Ureter (tissue), 1 donor: ENCODE results near the gene REG3A. TPM values are rescaled to one million over a fixed set of nuclear protein-coding genes. Genes with fewer than 3 reads are reported as not detected.

Experiments used
- DNase-seq: peaks from one replicate; pipeline ENCODE4 v3.0.0-alpha.2; 2020; ENCODE audit warnings: low spot score
- total RNA-seq: library from RNA; stranded (reverse); gene quantifications from one replicate; pipeline ENCODE4 v1.2.4, GENCODE V29; 2023
- donor health status: DM: yes; HTN: yes; CAD: no.

REG3A gene
- total RNA-seq = not detected

DNA sequence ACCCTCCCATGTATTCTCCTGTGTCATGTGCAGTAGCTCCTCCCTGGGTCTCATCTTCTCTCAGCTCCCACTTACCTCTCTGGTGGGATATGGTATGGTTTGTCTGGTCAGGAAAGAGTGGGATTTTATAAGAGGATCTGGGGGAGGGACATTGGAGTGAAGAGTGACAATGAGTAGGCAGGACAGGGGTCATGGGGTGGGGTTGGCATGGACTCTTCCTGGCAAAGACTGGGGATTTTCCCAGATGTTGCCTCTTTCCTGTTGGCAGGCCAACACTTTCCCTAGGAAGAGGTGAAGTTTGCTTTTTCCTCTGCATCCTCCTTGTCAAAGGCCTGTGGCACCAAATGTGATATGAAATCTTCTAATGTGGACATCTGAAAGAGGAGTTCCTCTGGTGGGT is at the start of gene REG3A:
Gene REG3A (minus strand): TSS at position 101 of the 400 bp plus-strand sequence. CDS start 348 bp downstream, outside the sequence.
- DNase-seq = no peak

DNA sequence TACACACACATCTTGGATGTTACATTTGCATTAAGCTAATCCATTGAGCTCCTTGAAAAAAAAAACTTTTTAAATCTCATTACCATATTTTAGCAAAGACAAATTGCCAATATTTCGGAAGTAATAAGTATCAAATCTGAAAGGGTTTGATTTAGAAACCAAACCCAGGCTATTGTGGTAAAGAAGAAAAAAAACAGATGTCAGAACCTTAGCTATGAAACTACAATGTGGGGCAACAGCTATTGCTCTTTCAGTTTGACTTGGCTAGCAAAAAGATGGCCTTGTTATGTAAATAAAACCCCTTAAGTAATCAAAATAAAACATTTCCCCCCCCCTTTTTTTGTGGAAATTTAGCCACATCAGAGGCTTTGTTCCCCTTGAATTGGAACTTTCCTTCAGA is 41.2 kb upstream of the REG3A start:
- no peak for DNase-seq

DNA sequence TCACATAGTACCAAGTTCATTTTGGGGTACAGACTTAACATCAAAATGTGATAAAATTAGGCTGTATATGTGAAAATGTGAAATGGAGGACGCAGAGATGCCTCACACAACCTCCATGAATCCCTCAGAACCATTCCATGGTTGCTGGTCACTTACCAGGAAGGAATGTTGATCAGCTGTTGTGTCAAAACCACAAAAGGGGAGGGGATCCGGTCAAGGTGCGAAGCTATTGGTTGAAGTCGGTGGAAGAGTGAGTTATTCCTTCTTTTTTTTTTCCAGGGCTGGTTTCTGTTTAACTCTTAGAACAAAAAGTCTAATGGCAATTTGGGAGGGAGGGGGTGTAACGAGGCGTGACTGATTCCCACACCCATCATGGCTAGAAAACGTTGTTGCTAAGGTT is 32.3 kb upstream of the REG3A start:
- DNase-seq = no peak

DNA sequence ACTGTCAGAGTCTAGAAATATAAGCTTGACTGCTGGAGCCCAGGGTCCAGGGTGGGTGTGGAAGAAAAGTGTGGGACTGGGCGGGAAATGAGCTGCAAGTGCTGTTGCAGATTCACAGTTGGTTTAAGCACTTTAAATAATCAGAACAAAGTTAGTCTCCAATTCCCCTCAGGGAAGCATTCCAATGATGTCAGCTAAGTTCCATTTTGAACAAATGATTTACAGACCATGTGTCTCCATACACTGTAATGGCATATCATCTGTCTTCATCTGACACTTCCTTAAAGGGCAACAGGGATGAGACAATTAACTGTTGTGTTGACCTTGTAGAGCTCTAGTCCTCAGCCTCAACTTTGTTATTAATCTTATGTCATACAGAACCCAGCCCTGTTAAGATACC is 31.5 kb upstream of the REG3A start:
- no peak for DNase-seq

DNA sequence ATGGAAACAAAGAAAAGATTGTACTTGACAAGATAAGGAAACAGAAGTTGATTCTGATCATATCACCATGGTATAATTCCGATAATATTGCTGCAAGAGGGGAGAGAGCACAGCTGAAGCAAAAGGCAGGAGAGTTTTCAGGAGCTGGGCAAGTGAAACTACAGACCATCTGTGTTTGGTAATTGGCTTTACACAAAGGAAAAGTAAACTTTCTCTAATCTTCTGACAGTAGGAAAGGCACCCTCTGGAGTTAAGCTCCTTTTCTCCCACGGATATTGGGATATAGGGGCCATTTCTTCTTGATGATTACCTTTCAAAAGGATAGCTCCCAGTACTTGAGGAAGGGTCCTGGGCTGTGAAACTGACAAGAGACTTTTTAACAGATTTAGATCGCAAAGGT is 29.9 kb upstream of the REG3A start:
- no peak for DNase-seq

DNA sequence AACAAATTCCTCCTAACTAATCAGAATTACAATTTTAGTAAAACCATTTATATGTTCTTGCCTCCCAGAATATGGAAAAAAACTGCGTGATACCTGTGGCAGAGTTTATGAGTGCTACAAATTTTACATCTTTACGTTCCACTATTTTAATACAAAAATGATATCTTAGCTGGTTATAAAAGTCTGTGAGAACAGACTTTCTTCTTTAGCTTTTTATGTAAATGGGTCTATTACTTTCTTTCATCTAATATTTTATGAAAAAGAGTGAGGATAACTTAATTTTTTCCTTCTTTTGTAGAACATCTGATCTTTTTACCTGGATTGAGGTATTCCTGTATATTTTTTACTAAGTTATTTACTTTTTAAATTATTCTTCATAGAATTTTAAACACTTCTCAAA is 22.1 kb upstream of the REG3A start:
- no peak for DNase-seq

DNA sequence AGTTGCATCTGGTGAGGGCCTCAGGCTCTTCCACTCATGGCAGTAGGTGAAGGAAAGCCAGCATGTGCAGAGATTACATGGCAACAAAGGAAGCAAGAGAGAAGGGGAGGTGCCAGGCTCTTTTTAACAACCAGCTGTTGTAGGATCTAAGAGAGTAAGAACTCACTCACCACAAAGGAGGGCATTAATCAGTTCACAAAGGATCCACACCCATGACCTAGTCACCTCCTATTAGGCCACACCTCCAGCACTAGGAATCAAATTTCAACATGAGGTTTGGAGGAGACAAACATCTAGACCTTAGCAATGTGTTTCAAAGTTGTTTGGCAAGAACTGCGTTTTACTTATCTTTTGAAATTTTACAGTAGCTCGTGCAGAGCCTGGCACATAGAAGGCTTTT is 20.5 kb upstream of the REG3A start:
- DNase-seq = no peak

DNA sequence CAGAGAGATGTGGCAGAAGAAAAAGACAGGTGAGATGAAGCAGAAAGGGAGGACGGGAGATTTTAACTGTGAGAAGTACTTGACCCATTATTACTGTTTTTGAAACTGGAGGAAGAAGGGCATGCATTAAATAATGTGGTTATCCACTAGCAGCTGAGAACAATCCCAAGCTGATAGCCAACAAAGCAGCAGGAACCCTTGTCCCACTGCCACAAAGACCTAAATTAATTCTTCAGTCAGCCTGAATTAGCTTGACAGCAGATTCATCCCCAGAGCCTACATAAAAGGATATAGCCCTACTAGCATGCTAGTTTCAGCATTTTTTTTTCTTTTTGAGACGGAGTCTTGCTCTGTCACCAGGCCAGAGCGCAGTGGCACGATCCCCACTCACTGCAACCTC is 19.5 kb upstream of the REG3A start:
- DNase-seq = no peak

DNA sequence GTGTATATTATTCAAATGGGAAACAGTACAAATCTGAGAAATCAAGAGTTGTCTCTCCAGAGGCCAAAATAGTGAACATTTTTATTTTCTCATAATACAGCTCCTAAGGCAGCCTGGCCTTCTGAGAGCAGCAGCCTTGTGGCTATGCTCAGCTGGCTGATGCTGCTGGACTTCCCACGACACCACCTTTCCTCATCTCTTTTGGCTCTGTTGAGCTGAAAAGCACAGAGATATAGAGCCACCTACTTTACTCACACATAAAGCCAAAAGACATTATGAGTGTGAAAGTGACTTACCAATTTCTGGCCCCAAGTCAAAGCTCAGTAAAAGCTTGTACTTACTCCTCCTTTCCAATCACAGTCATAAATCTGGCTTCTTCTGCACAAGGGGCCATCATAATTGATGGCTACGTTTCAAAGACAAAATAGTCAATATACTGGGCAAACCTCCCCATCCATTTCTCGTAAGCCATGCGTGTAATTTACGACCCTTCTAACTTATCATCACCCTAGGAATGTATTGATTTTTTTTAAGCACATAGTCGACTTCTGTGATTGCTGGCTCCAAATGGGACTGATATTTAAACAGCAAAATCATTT is 18.6 kb upstream of the REG3A start:
- no peak for DNase-seq

DNA sequence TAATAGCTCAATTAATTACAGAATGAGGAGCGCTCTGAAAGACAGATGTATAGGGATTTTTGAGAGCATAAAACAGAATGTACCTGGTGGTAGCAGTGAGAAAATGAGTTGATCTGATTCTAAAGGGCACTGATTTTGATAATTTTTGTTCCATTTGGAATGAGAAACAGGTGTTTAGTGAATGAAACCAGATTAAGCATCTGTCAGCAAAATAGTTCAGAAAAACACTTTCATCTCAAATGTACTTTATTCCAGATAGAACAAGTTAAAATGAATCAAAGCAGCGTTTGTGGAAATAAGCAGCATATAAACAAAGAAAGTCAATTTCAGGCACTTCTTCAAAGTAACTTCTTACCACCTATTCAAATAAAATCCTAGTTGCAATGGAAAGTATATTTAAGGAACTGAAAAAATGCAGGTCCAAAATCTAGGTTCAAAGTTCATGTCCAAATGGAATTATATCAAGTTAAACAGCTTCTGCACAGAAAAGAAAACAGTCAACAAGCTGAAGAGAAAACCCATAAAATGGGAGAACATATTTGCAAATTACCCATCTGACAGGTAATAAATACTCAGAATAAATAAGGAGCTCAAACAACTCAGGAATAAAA is 11.9 kb upstream of the REG3A start:
- no peak for DNase-seq

DNA sequence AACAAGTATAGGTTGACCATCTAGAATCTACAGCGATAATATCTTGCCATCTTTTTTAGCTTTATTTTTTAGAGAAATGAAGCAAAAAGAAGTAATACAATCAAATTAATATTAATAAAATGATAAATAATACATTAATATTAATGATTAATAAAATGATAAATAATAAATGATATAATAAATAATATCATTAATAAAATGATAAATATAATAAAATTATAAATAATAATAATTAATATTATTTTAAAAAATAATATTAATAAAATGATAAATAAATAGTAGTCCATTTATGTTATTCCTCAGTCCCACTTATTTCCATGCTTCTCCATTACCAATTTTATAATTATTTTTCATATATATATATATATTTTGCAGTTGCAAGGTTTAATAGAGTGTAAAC is 3.2 kb upstream of the REG3A start:
- DNase-seq = no peak

DNA sequence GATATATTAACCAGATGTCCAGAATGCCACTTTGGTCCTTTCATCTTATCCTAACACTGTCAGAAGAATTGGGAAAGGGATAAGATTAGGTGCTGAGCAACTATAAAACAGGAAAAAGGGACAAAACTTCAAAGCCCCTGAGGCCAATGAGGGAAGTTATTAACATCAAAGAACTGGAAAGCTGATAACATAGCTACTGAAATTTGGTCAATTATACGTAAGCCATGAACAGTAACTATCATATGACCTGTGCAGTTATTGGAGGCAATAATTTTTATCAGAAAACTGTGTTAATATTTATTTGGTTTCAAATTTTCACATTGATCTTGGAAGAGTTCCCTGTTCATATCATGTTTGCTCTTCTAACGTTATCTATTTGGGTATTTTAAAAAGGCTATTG is 2.6 kb upstream of the REG3A start:
- no peak for DNase-seq

DNA sequence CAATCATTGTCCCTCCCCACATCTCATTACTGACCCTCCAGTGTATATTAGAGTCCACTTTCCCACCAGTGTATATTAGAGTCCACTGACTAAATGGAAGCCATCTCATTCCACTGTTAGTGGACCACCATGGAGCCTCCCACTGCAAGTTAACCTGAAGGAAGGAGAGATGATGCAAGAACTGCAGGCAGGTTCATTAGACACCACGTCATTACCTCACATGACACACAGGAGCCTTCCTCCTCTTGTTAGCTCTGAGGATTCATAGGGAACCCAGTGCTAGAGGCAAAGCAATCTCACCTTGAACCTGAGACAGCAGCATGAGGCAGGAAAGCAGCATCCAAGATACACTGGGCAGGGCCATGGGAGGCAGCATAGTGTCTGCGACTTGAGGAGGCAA is 523 bp downstream of the REG3A start:
- DNase-seq = no peak

DNA sequence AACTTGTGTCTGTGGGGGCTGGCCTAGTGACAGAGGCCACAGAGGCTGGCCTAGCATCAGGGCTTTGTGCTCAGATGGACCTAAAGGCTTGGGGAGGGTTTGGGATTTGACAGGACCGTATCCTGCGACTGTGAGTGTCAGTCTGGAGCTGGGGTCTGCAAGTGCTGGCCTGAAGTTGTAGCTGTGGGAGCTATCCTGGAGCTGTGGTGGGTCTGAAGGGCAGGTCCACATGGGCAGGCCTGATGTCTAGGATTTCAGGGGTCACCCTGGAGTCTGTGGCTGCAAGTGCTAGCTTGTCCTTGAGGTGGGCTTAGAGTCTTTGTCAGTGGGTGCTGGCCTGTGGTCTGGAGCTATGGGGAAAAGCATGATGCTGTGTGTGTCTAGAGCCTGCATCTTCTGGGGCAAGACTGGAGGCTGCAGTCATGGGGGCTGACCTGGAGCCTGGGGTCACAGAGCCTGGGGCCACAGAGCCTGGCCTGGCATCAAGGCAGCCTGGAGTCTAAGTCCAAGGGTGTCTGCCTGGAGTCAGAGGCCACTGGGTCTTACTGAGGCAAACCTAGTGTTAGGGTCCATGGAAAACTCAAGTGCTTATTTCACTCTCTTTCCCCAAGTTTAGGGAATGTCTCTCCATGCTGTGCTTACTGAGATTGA is 3.6 kb downstream of the REG3A start:
- no peak for DNase-seq

DNA sequence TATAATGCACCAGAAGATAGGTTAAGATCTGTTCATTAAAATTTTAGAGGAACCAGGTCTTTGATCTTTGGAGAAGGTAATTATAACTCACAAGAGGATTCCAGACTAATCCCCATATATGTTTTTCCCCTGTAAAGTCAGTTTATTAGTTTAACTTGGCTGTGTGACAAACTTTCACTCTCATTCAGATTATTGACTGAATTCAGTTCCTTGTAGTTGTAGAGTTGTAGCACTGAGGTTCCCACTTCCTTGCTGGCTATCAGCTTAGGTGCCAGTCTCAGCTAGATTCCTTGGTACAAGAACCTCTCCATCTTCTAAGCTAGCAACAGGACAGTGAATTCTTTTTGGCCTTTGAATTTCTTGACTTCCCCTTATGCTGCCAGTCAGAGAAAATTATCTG is 20.1 kb downstream of the REG3A start:
- DNase-seq = no peak

DNA sequence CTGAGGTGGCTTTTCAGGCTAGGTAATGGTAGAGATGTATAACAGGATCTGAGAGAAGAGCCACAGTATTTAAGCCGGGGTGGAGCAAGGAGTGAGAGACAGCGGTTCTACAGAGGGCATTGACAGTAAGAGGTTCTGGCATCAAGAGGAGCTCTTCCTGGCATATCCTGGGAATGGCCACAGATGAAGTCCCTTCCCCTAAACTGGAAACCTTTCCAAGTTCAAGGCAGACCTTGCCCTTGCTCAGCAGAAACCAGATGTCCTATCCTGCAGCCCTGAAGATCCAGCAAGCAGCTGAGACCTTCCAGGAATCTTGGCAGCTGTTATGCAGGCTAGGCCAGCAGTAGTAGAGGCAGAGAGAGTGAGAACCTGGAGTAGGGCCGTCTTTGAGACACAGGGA is 21.2 kb downstream of the REG3A start:
- no peak for DNase-seq

DNA sequence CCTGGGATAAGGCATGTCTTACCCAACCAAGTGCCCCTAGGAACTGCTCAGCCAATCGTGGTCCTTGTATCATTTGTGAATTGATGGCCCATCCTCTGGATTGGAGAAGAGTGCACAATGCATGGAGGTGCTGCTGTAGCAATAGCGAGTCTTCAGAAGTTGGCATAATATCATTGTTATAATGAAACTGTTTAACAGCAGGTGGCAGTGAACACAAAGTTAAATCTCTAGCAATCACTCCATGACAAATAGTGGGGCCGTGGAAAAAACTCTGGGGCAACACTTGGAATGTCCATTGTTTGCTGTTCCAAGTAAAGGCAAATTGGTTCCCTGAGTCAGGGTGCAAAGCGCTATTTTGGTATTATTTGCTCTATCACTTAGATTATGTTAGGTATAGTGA is 27.9 kb downstream of the REG3A start:
- DNase-seq = no peak

DNA sequence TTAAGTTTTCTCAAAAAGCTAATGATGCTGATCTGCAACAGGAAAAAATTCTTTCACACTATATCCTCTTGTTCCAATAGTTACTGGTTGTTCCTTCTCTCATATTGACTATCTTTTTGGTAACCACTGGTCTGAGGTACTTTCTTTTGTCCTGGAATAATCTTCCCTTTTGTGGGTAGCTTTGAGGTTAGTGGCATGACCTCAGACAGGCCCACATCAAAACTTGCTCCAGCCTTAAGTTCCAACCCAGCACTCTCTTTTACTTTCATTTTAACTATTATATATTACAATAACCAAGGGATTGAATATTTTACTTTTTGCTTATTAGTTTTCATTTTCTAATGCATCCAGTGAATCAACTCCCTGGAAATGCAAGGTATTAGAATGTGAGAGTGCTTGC is 29.7 kb downstream of the REG3A start:
- no peak for DNase-seq

DNA sequence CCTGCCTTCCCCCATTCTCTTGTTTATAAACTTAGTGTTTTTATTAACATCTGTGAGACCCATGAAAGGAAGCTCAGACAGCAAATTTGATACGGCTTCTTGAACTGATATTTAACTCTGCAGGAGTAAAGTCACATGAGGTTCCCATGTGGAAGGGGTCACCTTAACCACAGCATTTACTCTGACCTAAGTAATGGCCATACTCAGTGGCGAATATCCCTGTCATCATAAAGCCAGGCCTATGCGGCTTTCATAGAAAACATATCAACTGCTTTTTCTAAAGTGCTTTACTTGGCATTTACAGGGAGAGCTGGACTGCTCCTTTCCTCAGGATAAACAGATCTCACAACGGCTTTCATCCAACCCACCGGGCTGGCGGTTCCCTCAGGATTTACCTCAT is 30.3 kb downstream of the REG3A start:
- no peak for DNase-seq

DNA sequence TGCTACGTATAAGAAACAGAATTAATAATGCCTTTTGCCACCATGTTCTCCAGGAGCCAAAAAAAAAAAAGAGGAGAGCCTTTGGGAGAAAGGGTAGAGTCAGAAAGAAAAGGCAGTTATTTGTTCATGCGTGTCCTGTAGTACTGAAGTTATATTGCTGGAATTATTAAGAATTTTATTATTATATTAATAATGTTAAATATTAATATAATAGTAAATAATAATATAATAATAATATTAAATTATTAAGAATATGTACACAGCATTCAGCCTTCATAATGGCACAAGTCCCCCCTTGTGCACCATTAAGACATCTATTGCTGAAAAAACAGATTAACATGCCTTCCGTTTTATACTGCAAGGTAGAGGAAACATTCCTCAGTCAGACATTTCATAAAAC is 31.1 kb downstream of the REG3A start:
- no peak for DNase-seq

DNA sequence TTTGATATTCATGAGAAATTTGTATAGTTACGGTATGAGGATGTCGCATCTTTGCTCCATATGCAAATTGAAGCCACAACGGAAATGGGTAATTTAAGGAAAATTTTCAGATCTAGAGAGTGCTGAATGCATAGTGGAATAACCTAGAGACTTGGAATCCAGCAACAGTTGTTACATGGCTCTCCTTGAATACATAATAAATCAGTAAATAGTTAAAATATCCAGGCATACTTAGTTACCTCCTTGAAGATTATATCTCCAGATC is 33.9 kb downstream of the REG3A start:
- no peak for DNase-seq

DNA sequence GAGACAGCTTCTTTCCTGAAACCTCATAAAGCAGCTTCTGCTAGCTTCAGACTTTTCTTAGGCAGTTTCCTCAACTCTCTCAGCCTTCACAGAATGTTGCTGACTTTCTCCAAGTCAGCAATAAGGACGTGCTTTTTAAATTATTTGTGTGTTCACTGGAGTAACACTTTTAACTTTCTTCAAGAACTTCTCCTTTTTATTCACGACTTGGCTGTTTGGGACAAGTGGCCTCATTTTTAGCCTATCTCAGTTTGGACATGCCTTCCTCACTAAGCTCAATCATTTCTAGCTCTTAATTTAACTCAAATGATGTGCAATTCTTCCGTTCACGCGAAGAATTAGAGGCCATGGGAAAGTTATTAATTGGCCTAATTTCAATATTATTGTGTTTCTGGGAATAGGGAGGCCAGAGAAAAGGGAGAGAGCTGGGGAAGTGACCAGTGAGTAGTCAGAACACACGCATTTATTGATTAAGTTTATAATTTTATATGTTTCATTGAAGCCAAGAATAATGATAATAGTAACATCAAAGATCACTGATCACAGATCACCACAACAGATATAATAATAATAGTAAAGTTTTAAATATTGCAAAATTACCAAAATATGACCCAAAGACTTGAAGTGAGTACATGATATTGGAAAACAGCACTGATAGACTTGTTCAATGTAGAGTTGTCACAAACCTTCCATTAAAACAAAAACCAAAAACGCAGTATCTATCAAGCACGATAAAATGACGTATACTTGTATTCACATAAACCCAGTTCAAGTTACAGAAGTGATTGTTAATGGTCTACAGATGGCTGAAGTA is 34.4 kb downstream of the REG3A start:
- no peak for DNase-seq

DNA sequence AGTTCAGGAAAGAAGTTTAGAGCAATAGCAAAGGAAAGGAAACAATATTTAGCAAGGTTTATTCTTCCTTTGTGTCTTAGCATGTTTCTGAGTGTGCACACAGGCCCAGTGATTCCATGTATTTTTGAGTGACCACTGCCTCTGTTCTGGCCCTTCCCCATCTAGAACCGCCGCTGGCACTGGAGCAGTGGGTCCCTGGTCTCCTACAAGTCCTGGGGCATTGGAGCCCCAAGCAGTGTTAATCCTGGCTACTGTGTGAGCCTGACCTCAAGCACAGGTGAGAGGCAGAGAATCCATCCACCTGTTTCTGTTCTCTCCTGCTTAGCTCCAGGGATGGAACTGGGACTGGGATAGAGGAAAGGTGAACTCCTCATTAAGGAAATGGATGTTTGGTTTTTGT is 36.9 kb downstream of the REG3A start:
- no peak for DNase-seq
